GM12865 (cell line): ENCODE measurements around the gene USO1.
"Not testable (repeated sequence)": the region's sequence is repeated elsewhere in the genome, so short reads cannot be mapped to it uniquely, and the experiment has no call there.

ENCODE experiments used
- DNase-seq: peaks from one replicate; pipeline ENCODE4 v3.0.0; 2010; ENCODE audit warnings: low read depth
- H3K4me3 ChIP-seq: 2 replicates; pipeline ENCODE4 v1.5.1; 2011; ENCODE audit warnings: mild to moderate bottlenecking, low read depth, low read length, control low read depth
- TF ChIP-seq, protein P1 (sequence below): IDR thresholded peaks from 2 replicates; pipeline ENCODE4 v1.5.1; 2011; ENCODE audit warnings: low read length, control low read depth, low read depth, inconsistent platforms; ENCODE audit not compliant: insufficient read depth; ENCODE audit errors: missing control alignments

USO1 gene

DNA sequence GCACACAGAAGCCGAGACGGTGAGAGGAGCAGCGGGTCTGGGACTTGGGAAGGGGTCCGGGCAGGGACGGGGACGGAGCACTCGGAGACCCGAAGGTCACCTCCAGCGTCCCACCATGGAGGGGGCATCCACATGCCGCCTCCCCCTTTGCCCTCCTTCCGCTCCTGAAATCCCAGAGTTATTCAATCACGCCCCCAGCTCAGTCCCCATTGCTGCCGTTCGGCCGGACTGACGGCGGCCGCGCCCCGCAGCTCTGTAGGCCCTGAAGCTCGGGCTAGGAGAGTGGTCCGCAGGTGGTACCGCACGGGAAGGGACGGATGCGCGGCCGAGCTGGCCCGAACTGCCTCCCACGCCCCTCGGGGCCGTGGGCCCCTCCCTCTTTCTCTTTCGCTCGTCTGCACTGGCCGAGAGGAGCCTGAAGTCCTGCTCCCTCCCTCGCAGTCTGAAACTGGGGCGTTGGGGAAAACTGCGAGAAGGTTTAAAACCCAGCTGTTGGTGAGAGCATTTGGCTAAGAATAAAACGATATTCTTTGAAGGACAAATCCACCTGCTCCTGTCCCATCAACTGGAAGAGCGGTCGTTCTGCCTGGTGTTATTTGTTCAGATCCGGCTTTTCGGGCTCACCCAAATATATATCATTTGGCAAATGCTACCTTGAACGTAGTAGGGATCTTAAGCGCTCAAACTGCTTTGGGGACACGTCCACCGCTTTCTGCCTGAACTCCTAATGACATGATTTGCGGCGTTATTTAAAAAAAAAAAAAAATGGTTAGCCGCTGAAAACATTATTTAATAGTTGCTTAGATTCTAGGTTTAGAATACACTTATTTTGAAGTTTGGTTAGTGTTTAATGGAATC, 719 bp downstream of the USO1 start:
- TF ChIP-seq, protein P1, sequence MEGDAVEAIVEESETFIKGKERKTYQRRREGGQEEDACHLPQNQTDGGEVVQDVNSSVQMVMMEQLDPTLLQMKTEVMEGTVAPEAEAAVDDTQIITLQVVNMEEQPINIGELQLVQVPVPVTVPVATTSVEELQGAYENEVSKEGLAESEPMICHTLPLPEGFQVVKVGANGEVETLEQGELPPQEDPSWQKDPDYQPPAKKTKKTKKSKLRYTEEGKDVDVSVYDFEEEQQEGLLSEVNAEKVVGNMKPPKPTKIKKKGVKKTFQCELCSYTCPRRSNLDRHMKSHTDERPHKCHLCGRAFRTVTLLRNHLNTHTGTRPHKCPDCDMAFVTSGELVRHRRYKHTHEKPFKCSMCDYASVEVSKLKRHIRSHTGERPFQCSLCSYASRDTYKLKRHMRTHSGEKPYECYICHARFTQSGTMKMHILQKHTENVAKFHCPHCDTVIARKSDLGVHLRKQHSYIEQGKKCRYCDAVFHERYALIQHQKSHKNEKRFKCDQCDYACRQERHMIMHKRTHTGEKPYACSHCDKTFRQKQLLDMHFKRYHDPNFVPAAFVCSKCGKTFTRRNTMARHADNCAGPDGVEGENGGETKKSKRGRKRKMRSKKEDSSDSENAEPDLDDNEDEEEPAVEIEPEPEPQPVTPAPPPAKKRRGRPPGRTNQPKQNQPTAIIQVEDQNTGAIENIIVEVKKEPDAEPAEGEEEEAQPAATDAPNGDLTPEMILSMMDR = no peak
- peak overlapping the region; percentile 92 for H3K4me3 ChIP-seq
- DNase-seq = peak; percentile 90

DNA sequence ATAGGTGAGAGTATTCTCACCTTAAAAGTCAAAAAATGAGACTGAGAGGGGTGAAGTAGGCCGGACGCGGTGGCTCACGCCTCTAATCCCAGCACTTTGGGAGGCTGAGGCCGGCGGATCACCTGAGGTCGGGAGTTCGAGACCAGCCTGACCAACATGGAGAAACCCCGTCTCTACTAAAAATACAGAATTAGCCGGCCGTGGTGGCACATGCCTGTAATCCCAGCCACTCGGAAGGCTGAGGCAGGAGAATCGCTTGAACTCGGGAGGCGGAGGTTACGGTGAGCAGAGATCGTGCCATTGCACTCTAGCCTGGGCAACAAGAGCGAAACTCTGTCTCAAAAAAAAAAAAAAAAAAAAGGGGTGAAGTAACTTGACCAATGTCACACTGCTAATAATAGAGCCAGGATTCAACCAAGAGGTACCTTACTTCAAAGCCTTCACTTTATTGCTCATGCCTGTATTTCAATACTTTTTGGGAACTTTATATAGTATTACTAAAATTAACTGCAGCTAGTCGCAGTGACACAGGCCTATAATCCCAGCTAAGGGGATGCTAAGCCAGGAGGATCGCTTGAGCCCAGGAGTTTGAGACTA, 1.7 kb downstream of the USO1 start:
- H3K4me3 ChIP-seq = peak overlapping the region; percentile 92
- not testable (repeated sequence) for DNase-seq

DNA sequence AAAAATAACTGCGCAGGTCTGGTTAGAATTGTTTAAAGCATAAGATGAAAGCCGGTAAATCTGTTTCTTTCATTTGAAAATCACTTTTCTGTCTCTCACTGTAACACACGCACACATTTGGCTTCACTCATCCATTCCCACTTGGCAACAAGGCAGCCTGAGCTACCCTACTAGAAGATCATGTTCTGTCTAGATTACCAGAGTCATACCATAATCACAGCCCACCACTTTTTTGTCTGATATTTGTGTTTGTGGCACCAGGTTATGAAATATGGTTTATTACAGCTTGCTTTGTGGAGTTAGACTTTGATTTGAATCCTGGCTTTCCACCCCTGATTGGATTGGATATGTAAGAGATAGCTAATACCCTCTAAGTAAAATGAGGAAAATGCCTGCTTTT, 2.2 kb downstream of the USO1 start:
- H3K4me3 ChIP-seq = peak overlapping the region; percentile 12
- DNase-seq = no peak
- TF ChIP-seq, protein P1 = no peak

DNA sequence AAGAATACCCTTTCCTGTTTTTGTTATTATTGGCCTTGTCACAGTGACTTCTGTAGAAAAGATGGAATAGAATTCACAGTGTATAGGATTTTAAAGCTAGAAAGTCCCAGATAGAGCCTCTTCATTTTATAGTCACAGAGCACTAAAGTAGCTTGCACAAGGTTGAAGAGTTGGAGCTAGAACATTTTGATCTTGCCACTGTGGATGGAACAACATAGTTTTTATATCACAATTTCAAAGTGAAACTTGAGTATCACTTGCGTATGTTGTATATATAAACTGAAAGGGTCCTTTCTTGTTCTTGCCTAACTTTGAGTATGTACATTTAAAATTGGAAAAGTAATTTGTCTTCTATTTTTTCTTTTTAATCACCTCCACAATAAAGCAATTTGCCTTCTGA, 2.7 kb downstream of the USO1 start:
- no peak for DNase-seq
- peak overlapping the region; percentile 12 for H3K4me3 ChIP-seq
- TF ChIP-seq, protein P1 = no peak

DNA sequence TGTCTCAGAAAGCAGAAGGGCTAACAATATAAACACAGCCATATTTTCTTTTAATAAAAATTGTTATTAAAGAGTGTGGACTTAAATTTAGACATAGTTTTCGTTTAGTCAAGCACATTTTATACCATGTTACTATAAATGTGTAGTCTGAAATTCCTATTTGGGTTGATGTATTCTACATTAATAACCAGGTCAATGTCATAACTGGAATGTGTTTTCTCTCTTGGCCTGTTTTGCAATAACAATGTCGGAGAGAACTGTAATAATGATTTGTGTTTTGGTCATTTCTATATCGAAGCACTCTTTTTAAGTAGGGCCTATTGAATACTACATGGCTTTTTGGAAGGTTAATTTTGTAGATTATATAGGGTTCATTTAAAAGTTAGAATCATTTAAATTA, 5.5 kb downstream of the USO1 start:
- no peak for DNase-seq
- H3K4me3 ChIP-seq = no peak overlapping the region
- TF ChIP-seq, protein P1 = no peak

DNA sequence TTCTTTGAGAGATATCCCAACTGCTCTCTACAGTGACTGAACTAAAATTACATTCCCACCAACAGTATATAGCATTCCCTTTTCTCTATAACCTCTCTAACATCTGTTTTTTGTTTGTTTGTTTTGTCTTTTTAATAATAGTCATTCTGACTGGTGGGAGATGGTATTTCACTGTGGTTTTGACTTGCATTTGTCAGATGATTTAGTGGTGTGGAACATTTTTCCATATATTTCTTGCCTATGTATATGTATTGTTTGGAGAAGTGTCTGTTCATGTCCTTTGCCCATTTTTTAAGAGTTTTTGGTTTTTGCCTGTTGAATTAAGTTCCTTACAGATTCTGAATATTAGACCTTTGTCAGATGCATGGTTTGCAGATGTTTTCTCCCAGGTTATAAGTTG, 9.0 kb downstream of the USO1 start:
- TF ChIP-seq, protein P1 = no peak
- no peak overlapping the region for H3K4me3 ChIP-seq
- no peak for DNase-seq

DNA sequence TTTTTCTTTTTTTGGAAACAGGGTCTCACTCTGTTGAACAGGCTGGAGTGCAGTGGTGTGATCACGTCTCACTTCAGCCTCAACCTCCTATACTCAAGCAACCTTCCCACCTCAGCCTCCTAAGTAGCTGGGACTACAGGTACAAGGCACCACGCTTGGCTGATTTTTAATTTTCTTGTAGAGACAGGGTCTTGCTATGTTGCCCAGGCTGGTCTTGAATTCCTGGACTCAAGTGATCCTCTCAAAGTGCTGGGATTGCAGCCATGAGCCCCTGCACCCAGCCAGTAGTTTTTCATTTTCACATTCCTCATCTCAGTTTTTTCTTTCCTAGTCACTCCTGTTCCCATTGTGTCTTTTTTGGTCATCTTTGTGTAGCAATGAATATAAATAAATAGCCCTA, 11.1 kb downstream of the USO1 start:
- H3K4me3 ChIP-seq = no peak overlapping the region
- DNase-seq = no peak
- TF ChIP-seq, protein P1 = no peak
